ENCODE measurements around the gene RPL22. TPM values are rescaled to one million over a fixed set of nuclear protein-coding genes. Genes with fewer than 3 reads are reported as not detected.

Gene RPL22
- total RNA-seq, 1 donor from 2014 or later = 193 TPM

- no peak for TF ChIP-seq CTCF (IDR thresholded peaks at IDR 0.05; ENCODE audit: insufficient read depth, low read length, poor library complexity, severe bottlenecking)
- no peaks in the 10 kb centered on the region for H3K36me3 ChIP-seq (ENCODE audit: control insufficient read depth, insufficient read depth, low read length)
- peaks cover 51% of the 10 kb centered on the region for H3K27me3 ChIP-seq (ENCODE audit: control insufficient read depth, insufficient read depth, low read length)
- no peak for DNase-seq (ENCODE audit: low read depth)
- peak overlapping the region; percentile 8 for H3K4me3 ChIP-seq (ENCODE audit: low read depth, low read length)
Measured at GRCh38 chr1:6179564-6180175, 19.7 kb downstream of the RPL22 start.

- Histone ChIP-seq H3K36me3 (ENCODE audit: control insufficient read depth, insufficient read depth, low read length) (no peaks in the 10 kb centered on the region), H3K27me3 (ENCODE audit: control insufficient read depth, insufficient read depth, low read length) (peaks cover 51% of the 10 kb centered on the region), H3K4me3 (ENCODE audit: low read depth, low read length) (no peak overlapping the region)
- TF ChIP-seq CTCF (IDR thresholded peaks at IDR 0.05; ENCODE audit: insufficient read depth, low read length, poor library complexity, severe bottlenecking) = no peak
- DNase-seq (ENCODE audit: low read depth) = no peak
Measured at GRCh38 chr1:6178751-6179563, 20.4 kb downstream of the RPL22 start.

- Histone ChIP-seq H3K27me3 (ENCODE audit: control insufficient read depth, insufficient read depth, low read length) (peaks cover 51% of the 10 kb centered on the region), H3K4me3 (ENCODE audit: low read depth, low read length) (no peak overlapping the region), H3K36me3 (ENCODE audit: control insufficient read depth, insufficient read depth, low read length) (no peaks in the 10 kb centered on the region)
- no peak for TF ChIP-seq CTCF (IDR thresholded peaks at IDR 0.05; ENCODE audit: insufficient read depth, low read length, poor library complexity, severe bottlenecking)
- no peak for DNase-seq (ENCODE audit: low read depth)
Measured at GRCh38 chr1:6177681-6178380, 21.6 kb downstream of the RPL22 start.

- no peak for TF ChIP-seq CTCF (IDR thresholded peaks at IDR 0.05; ENCODE audit: insufficient read depth, low read length, poor library complexity, severe bottlenecking)
- Histone ChIP-seq H3K27me3 (ENCODE audit: control insufficient read depth, insufficient read depth, low read length) (peaks cover 56% of the 10 kb centered on the region), H3K4me3 (ENCODE audit: low read depth, low read length) (no peak overlapping the region), H3K36me3 (ENCODE audit: control insufficient read depth, insufficient read depth, low read length) (no peaks in the 10 kb centered on the region)
- no peak for DNase-seq (ENCODE audit: low read depth)
Measured at GRCh38 chr1:6176779-6177178, 22.6 kb downstream of the RPL22 start.

- peaks cover 51% of the 10 kb centered on the region for H3K27me3 ChIP-seq (ENCODE audit: control insufficient read depth, insufficient read depth, low read length)
- no peak overlapping the region for H3K4me3 ChIP-seq (ENCODE audit: low read depth, low read length)
- H3K36me3 ChIP-seq (ENCODE audit: control insufficient read depth, insufficient read depth, low read length) = no peaks in the 10 kb centered on the region
- no peak for TF ChIP-seq CTCF (IDR thresholded peaks at IDR 0.05; ENCODE audit: insufficient read depth, low read length, poor library complexity, severe bottlenecking)
- no peak for DNase-seq (ENCODE audit: low read depth)
Measured at GRCh38 chr1:6175411-6175828, 24.0 kb downstream of the RPL22 start.

All from kidney epithelial cell (primary cell).